Hematopoietic multipotent progenitor cell treated with erythropoietin and hydrocortisone succinate and interleukin-3 and kit ligand, for 8 days (in vitro differentiated cells): Measurements from ENCODE around the gene ASTN2.
"Not testable (repeated sequence)": the region's sequence is repeated elsewhere in the genome, so short reads cannot be mapped to it uniquely, and the experiment has no call there.

Source experiments
- DNase-seq: peaks from one replicate; pipeline ENCODE4 v3.0.0-alpha.2; 2015

ASTN2 gene

DNA sequence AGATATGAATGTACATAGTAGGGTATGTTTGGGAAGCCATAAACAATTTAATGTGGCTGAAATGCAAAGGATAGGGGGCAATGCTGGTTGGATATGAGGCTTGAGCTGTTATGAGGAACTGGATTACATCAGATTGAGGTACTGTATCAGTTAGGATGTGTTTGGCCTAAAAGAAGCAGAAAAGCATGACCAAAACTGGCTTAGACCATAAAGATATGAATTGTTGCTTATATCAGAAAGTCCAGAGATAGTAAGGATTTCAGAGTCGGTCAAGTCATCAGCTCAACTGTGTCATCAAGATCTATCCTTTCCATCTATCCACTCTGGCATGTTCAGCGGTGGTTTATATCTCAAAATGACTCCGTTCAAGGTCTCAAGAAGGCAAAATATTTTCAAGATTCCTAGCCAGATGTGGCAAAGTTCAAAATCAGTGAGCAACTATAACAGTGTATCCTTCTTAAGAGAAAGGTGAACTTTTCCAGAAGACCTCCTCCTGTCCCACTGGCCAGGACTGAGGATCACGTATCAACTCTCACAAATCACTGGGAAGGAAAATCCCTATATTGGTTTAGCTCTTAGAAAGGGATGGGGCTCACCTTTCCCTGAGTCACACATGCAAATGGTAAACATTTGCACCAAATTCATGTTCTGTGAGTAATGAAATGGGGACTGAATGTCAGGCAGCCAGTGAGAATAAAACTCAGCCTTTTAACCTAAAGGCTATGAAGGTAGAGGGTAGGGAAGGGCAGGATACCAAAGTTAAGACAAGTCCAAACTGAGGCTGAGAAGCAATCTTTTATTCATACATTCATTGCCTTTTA is 469.9 kb downstream of the ASTN2 start:
- DNase-seq, result no peak

GRCh38 chr9:116943970-116944369 is 470.9 kb downstream of the ASTN2 start:
- no peak for DNase-seq

DNA sequence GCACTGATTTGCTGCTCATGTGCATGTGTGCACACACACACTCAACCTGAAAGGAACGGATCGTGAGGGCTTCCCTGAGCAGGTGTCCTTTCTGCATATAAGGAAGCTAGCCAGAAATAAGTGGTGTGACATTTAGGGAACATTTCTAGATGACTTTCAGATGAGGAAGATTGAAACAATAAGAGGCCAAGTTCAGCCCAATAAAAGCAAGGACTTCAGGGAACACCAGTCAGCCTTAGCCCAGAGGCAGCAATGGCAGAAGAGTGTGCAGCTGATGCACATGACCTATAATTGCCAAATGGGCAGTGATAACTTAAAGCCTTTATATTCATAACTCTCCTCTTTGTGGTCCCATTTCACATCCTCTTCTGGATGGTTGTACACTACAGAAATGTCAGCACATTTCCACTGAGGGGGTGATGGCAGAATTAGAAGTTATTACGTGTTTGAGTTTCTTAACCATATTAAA is 472.2 kb downstream of the ASTN2 start:
- no peak for DNase-seq

DNA sequence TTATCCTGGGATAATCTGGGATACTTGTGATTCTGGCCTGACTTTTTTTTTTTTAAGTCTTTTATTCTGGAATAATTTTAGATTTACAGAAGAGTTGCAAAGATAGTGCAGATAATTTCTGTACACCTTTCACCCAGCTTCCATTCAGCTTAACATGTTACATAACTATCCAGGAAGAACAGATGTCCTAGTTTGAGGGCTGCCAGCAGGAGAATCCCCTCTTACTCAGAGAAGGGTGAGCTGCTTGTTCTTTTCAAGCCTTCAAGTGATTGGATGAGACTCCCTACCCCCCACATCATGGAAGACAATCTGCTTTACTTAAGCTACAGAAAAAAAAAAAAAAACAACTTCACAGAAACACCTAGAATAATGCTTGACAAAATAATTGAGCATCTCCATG is 473.6 kb downstream of the ASTN2 start:
- DNase-seq, result no peak

DNA sequence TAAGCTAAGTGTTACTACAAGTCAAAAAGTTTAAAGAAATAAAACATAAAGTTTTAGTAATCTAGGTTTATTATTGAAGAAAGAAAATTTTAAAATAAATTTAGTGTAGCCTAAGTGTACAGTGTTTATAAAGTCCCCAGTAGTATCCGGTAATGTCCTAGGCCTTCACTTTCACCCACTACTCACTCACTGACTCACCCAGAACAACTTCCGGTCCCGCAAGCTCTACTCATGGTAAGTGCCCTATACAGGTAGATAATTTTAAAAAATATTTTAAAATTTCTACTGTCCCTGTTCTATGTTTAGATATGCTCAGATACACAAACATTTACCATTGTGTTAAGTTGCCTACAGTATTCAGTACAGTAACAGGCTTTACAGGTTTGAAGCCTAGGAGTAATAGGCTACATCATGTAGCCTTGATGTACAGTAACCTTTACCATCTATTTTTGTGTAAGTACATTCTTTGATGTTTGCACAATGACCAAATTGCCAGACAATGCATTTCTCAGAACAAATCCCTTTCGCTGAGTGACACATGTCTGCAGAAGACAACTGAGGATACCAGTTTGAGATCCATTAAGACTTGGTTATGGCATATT is 474.1 kb downstream of the ASTN2 start:
- DNase-seq, result no peak

GRCh38 chr9:116939614-116940013 is 475.2 kb downstream of the ASTN2 start:
- no peak for DNase-seq

- DNase-seq, result no peak
Measured at GRCh38 chr9:116939161-116939560, 475.7 kb downstream of the ASTN2 start.

DNA sequence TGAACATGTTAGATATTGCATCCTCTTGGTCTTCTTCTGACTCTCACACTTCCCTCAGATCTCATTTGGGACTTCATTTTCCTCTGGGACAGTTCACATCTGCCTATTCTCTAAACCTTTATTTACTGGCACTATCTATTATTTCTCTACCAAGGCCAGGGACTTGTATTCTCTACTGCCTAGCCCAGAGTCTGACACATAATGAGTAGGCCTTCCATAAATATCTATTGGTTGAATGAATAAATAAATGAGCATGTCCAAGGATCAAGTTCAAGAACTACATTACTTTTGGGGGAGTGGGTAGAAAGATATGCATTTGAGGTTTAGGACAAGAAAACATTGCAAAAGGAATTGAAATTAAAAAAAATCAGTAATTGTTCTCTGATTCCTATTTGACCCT is 477.5 kb downstream of the ASTN2 start:
- DNase-seq, result no peak

DNA sequence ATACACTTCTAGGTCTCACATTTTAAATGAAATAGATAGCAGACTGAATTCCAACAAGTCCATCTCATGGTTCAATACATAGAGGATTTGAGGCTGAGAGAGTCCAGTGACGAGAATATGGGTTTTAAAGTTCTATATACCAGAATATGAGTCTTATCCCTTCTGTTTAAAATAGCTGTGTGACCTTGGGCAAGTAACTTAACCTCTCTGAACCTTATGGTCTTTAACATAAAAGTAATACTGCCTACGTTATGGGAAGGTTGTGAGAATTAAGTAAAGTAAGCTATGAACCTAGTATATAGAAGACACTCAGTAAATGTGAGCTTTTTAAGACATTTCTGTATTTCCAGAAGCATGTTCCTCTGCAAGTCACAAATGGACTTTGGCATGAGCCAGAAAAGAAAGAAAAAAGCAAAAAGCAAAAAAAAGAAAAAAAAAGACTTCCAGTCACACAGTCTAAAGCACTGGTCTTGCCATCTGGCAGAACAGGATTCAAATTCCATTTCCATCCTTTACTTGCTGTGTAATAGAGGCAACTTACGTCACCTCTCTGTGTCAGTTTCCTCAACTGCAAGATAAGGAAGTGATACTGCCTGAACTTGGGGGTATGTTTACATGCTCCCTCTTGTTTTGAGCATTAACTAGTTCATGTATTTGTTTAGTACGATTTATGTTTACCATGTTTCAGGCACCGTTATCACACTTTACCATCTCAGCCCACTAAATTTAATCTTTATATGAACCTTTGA is 479.5 kb downstream of the ASTN2 start:
- no peak for DNase-seq

DNA sequence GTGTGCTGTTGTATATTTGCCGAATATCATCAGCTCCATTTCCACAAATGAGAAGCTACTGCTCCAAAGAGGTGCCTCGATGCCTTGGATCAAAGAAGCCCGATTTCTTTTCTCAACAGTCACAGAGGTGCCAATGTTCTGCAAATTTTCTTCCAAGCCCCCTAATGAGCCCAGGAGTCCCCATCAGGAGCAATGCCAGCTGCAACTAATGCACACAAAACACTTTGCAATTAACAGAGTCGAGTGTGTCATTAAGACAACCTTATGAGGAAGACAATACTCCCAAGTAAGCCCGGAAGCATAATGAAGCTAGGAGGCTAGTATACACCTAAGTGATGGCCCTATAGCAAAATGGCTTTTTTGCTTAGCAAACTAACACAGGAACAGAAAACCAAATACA is 480.7 kb downstream of the ASTN2 start:
- no peak for DNase-seq

DNA sequence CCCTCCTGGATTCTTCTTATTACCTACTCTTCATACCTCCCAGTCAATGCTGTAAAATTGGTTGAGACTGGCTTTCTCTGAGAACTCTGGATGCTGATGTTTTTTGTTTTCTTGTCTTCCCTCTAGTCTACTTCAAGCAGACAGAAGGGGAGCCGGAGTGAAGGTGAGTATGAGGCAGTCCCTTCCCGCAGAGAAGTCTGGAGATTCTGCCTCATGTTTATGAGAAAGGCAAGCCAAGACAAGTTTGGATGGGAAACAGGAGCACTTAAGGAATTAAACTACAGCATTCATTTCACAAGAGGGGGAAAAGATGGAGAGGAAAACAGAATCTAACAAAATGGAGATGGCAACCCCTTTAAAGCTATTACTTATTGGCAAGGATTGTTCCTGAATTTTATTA is 481.6 kb downstream of the ASTN2 start:
- no peak for DNase-seq

GRCh38 chr9:116929621-116930020 is 485.2 kb downstream of the ASTN2 start:
- no peak for DNase-seq

- no peak for DNase-seq
Measured at GRCh38 chr9:116928884-116929283, 486.0 kb downstream of the ASTN2 start.

GRCh38 chr9:116928289-116928688 is 486.6 kb downstream of the ASTN2 start:
- no peak for DNase-seq

- no peak for DNase-seq
Measured at GRCh38 chr9:116927726-116928125, 487.1 kb downstream of the ASTN2 start.

- DNase-seq, result no peak
Measured at GRCh38 chr9:116925121-116925520, 489.7 kb downstream of the ASTN2 start.

GRCh38 chr9:116924462-116925110 is 490.3 kb downstream of the ASTN2 start:
- DNase-seq, result no peak

DNA sequence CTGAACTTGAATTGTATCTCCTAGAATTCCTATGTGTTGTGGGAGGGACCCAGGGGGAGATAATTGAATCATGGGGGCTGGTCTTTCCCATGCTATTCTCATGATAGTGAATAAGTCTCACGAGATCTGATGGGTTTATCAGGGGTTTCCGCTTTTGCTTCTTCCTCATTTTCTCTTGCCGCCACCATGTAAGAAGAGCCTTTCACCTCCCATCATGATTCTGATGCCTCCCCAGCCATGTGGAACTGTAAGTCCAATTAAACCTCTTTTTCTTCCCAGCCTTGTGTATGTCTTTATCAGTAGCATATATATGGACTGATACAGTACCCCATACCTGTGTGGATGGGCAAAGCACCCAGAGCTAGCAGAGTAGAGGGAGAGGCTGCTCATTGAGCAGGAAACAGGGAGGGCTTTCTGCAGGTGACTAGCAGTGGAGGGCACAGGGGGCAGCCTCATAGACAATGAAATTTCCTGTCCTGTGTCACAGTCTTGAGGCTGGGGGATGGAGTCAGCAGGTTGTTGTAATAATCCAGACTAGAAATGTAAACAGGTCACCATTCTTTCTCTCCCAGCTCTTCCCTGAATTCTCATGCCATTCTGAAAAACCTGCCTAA is 496.9 kb downstream of the ASTN2 start:
- DNase-seq, result not testable (repeated sequence)

- DNase-seq, result no peak
Measured at GRCh38 chr9:116913536-116913935, 501.3 kb downstream of the ASTN2 start.

DNA sequence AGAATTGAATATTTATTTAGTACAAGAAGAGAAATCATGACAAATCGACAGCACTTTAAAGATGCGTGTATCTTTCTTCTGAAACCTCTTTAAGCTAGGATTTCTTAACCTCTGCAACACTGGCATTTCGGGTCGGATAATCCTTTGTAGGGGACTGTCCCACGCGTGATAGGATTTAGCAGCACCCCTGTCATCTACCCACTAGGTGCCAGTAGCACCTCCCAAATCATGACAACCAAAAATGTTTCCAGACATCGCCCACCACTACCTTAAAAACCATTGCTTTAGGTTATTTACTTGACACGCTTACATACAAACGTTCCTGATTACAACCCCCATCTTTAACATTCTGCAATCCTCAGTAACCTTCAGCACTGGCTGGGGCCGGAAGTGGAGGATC is 504.7 kb downstream of the ASTN2 start:
- no peak for DNase-seq

DNA sequence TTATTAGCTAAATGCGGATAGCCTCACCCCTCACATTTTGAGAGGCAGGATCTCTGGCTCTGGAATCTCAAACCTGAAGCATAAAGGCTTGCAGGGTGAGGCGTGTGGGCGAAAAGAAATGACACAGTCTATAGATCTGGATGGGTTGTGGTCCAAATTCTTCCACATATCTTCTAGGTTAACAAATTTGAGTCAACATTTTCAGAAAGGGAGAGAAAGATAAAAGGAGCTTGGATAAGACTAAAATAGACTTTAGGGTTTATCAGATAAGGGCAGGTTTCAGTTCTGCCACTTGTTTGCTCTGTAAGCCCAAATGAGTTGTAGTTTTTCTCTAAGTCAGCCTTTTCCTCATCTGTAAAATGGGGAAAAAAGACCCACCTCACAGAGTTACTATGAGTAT is 506.9 kb downstream of the ASTN2 start:
- DNase-seq, result no peak

- DNase-seq, result no peak
Measured at GRCh38 chr9:116905171-116905588, 509.7 kb downstream of the ASTN2 start.

DNA sequence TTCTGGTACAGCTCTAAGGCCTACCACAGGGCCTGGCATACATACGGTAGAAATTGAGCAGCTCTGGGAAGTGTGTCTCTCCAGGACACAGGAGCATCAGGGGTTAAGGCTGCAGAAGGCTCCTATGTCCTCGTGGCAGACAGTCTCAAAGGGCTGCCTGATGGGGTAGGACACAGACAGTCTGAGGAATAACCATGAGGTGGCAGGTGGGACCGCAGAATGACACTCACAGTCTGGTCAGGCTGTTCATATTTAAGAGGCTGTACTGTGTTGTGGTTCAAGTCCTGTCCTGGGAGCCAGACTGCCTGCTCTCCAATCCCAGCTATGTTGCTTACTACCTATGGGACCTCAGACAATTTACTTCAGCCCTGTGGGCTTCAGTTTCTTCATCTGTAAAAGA is 510.7 kb downstream of the ASTN2 start:
- DNase-seq, result no peak
